ENCODE data around the gene VAV3. TPM values are rescaled to one million over a fixed set of nuclear protein-coding genes. Genes with fewer than 3 reads are reported as not detected.

VAV3 gene
- total RNA-seq, 2 experiments from 2014 or later, result 5.5 to 5.6 TPM

DNA sequence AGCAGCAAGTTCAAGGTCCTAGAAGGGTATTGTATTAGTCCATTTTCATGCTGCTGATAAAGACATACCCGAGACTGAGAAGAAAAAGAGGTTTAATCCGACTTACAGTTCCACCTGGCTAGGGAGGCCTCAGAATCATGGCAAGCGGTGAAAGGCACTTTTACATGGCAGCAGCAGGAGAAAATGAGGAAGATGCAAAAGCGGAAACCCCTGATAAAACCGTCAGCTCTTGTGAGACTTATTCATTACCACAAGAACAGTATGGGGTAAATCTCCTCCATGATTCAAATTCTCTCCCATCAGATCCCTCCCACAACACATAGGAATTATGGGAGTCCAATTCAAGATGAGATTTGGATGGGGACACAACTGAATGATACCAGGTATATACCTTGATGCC lies 414.6 kb downstream of the VAV3 start:
- Histone ChIP-seq H3K4me3 (ENCODE audit: low read length) (no peak overlapping the region), H3K27me3 (ENCODE audit: control insufficient read depth in 1 of 2, insufficient read depth in 2 of 2, low read length in 2 of 2) (peaks cover 0 to 4% of the 10 kb centered on the region in 2 experiments), H3K27ac (ENCODE audit: low read depth in 1 of 2, low read length in 2 of 2) (no peak overlapping the region), H3K36me3 (ENCODE audit: insufficient read depth, low read length) (no peaks in the 10 kb centered on the region), H3K9me3 (ENCODE audit: control insufficient read depth in 1 of 2, insufficient read depth in 1 of 2, low read length in 2 of 2) (no peaks in the 10 kb centered on the region), H3K4me1 (ENCODE audit: insufficient read depth, low read length) (no peaks in the 10 kb centered on the region)
- H3K4me3 Mint-ChIP-seq, result no peak overlapping the region
- ChIA-PET POLR2A (no interaction called here), CTCF (no interaction called here)
- no peak for DNase-seq
- H3K9me3 Mint-ChIP-seq, result no peaks in the 10 kb centered on the region
- TF ChIP-seq, protein P1, sequence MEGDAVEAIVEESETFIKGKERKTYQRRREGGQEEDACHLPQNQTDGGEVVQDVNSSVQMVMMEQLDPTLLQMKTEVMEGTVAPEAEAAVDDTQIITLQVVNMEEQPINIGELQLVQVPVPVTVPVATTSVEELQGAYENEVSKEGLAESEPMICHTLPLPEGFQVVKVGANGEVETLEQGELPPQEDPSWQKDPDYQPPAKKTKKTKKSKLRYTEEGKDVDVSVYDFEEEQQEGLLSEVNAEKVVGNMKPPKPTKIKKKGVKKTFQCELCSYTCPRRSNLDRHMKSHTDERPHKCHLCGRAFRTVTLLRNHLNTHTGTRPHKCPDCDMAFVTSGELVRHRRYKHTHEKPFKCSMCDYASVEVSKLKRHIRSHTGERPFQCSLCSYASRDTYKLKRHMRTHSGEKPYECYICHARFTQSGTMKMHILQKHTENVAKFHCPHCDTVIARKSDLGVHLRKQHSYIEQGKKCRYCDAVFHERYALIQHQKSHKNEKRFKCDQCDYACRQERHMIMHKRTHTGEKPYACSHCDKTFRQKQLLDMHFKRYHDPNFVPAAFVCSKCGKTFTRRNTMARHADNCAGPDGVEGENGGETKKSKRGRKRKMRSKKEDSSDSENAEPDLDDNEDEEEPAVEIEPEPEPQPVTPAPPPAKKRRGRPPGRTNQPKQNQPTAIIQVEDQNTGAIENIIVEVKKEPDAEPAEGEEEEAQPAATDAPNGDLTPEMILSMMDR (IDR thresholded peaks at IDR 0.05), result no peak
- H3K27ac Mint-ChIP-seq, result no peak overlapping the region
- H3K36me3 Mint-ChIP-seq (ENCODE audit: low read depth), result no peaks in the 10 kb centered on the region
- ATAC-seq (ENCODE audit: poor library complexity), result no peak
- no peaks in the 10 kb centered on the region for H3K27me3 Mint-ChIP-seq
- no peaks in the 10 kb centered on the region for H3K4me1 Mint-ChIP-seq (ENCODE audit: low read depth)
- intact Hi-C loops (cut with DNase I, micrococcal nuclease), result no loop called here

DNA sequence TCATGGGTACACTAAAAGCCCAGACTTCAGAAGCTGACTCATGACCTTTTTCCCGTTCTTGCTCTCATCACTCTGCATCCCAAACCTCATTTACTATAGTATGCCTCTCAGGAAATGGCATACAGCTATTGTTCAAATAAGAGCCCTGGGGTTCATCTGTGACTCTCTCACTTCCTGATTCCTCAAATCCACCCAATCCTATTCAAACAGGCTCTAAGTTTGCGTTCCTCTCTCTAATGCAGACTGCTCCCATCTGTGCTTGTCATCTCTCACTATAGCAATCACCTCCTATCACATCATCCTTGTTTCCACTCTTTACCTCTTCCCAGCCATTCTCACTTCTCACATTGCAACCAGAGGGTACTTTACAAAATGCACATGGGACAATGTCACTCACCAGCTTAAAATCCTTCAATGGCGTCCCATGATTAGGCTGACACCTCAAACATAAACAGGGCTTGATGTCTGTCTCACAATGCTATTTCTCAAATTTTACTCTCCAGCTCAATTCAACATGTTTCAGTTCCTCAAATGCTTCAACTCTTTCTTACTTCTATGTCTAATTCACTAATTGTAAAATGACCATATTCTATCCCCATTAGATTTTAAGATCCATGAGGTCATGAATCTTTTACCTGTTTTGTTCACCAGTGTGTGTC lies 415.7 kb downstream of the VAV3 start:
- TF ChIP-seq, protein P1 (IDR thresholded peaks at IDR 0.05), result no peak
- H3K4me1 Mint-ChIP-seq (ENCODE audit: low read depth), result no peaks in the 10 kb centered on the region

DNA sequence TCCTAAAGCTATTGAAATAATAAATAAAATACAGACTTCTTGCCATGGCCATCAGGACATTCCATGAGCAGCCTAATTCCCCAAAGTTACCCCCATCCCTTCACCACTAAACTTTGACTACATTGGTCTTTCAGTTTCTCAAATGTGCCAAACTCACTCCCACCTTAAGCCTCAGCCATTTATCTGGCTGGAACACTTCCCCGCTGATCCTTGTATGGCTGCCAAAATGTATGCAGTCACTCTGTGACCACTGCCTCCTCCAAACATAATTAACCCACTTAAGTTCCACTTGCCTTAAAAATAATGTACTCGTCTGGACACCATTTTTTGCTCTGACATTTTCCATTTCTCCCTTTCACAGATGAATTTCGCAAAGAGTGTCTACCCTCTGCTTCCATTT lies 416.7 kb downstream of the VAV3 start:
- no peaks in the 10 kb centered on the region for H3K4me1 Mint-ChIP-seq (ENCODE audit: low read depth)
- POLR2A ChIA-PET, result interaction anchor here (0.6 kb wide), 1 partner anchor 70 kb away, joined by 3 read pairs; no protein-coding TSS in a partner anchor
- H3K27ac ChIP-seq (ENCODE audit: low read depth in 1 of 2, low read length in 2 of 2), result no peak overlapping the region
- no peaks in the 10 kb centered on the region for H3K36me3 Mint-ChIP-seq (ENCODE audit: low read depth)
- H3K4me3 ChIP-seq (ENCODE audit: low read length), result no peak overlapping the region
- H3K27ac Mint-ChIP-seq, result no peak overlapping the region
- ATAC-seq (ENCODE audit: poor library complexity) (no peak), DNase-seq (no peak)
- no peaks in the 10 kb centered on the region for H3K4me1 ChIP-seq (ENCODE audit: insufficient read depth, low read length)
- H3K36me3 ChIP-seq (ENCODE audit: insufficient read depth, low read length), result no peaks in the 10 kb centered on the region
- no peak overlapping the region for H3K4me3 Mint-ChIP-seq
- H3K9me3 ChIP-seq (ENCODE audit: control insufficient read depth in 1 of 2, insufficient read depth in 1 of 2, low read length in 2 of 2), result no peaks in the 10 kb centered on the region
- intact Hi-C loops (cut with DNase I, micrococcal nuclease), result no loop called here
- H3K27me3 ChIP-seq (ENCODE audit: control insufficient read depth in 1 of 2, insufficient read depth in 2 of 2, low read length in 2 of 2), result peaks cover 0 to 4% of the 10 kb centered on the region in 2 experiments
- TF ChIP-seq, protein P1 (IDR thresholded peaks at IDR 0.05), result no peak
- CTCF ChIA-PET, result no interaction called here
- H3K9me3 Mint-ChIP-seq, result no peaks in the 10 kb centered on the region
- no peaks in the 10 kb centered on the region for H3K27me3 Mint-ChIP-seq

More for the DNA sequence above, 415.7 kb downstream of the VAV3 start:
- intact Hi-C loops (cut with DNase I, micrococcal nuclease), result no loop called here
- Histone ChIP-seq H3K4me3 (ENCODE audit: low read length) (no peak overlapping the region), H3K4me1 (ENCODE audit: insufficient read depth, low read length) (no peaks in the 10 kb centered on the region), H3K9me3 (ENCODE audit: control insufficient read depth in 1 of 2, insufficient read depth in 1 of 2, low read length in 2 of 2) (no peaks in the 10 kb centered on the region), H3K27me3 (ENCODE audit: control insufficient read depth in 1 of 2, insufficient read depth in 2 of 2, low read length in 2 of 2) (peaks cover 0 to 4% of the 10 kb centered on the region in 2 experiments), H3K36me3 (ENCODE audit: insufficient read depth, low read length) (no peaks in the 10 kb centered on the region), H3K27ac (ENCODE audit: low read depth in 1 of 2, low read length in 2 of 2) (no peak overlapping the region)
- no peak overlapping the region for H3K27ac Mint-ChIP-seq
- no peaks in the 10 kb centered on the region for H3K36me3 Mint-ChIP-seq (ENCODE audit: low read depth)
- H3K9me3 Mint-ChIP-seq, result no peaks in the 10 kb centered on the region
- H3K4me3 Mint-ChIP-seq, result no peak overlapping the region
- no peak for DNase-seq
- no peak for ATAC-seq (ENCODE audit: poor library complexity)
- H3K27me3 Mint-ChIP-seq, result no peaks in the 10 kb centered on the region
- POLR2A ChIA-PET, result no interaction called here
- CTCF ChIA-PET, result no interaction called here

Measured in CD4-positive, alpha-beta T cell (primary cell).